HG03571 (cell line): ENCODE measurements around the gene EXOC2.

Source experiments
- ATAC-seq: cut with Tn5 transposase; IDR thresholded peaks from one replicate; pipeline ENCODE4 v1.9.1; 2021; ENCODE audit not compliant: unreplicated experiment

EXOC2 gene

DNA sequence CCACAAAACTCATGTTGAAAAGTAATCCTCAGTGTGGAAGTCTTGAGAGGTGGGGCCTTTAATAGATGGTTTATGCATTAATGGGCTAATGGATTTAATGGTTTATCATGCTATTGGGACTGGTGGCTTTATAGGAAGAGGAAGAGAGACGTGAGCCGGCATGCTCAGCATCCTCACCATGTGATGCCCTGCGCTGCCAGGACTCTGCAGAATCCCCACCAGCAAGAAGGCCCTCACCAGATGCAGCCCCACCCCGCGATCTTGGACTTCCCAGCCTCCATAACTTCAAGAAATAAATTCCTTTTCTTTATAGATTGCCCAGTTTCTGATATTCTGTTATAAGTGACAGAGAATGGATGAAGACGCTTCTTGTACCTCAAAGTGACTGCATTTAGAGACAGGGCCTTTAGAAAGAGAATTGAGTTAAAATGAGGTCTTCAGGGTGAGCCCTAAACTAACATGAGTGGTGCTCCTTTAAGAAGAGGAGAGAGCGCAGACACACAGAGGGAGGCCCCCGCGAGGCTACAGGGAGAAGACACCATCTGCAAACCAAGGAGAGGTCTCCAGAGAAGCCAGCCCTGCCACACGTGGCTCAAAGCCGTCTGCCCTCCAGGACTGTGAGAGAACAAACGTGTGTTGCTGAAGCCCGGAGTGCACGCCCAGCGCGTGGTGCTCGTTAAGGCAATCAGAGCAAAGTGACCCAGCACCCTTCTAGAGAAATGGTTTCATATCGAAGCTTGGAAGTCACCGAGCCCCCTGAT, 244.5 kb downstream of the EXOC2 start:
- ATAC-seq: no peak

DNA sequence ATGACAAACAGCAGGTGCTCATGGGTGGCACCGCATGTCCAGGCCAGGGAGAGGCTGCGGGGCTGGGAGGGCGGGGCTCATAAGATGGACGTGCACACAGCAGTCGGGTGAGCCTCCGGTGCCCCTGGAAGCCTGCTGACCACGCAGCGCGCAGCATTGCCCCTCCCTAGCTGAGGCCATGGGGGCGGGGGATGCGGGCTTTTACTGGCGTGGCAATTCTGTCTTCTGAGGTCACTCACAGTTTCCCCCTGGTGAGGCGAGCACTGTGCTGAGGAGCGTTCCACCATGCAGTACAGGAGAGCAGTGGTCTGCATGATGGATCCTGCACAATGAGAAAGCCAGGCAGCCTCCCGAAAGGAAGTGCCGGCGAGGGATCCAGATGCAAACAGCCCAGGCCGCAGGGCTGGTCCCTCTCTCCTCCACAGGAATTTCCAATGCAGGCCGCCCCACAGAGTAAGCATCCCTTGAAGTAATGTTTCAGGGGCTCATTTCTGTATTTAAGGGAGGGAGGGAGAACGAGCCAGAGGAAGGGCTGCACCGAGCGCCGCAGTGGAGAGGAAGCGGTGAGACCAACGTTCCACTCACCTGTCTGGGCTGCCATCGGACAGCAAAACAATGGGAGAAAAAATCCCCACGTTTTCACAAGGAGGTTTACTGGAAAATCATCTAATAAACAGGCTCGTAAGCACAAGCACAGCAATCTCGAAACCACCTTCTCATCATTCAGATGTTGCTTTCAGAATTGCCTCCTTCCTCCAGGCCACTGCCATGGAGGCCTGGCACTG, 245.4 kb downstream of the EXOC2 start:
- no peak for ATAC-seq

DNA sequence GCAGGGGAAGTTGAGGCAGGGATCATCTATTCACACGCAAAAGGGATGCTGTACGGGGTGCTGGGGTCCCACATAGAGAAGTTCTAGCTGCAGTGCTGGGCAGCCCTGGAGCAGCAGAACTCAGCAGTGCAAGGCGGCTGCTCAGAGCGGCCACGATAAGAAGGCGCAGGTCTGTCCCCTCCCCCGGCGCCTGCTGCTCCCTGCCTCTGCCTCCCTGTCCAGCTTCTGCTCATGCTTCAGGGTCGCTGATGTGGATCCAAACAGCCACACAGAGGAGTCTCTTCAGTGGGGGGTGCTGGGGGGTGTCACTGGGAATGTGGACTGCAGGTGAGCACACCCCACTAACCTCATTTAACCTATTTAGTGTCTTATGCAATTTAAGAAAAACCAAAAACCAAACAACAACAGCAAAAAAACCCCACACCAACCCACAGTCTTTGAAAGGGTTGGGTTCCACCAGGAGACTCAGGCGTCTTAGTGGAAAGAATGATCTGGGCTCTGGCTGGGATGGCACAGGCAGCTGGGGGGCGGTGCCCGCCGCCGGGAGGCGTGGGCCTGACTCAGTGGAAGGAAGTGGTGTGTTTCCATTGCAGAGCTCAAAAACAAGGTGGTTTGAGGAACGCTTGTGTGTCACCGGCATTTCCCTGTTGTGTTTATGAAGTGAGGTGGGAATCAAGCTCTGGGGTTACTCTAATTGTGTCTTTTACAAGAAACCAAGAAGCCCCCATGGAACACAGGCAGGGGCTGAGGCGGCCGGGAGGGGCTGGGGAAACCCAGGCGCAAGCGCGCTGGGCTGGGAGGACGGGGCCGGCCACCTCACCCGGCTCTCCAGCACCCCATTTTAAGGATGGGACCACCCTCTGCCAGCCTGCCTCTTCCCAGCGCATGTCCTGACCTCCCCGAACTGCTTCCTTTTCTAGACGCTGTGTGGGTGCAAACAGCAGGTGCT, 246.2 kb downstream of the EXOC2 start:
- no peak for ATAC-seq

DNA sequence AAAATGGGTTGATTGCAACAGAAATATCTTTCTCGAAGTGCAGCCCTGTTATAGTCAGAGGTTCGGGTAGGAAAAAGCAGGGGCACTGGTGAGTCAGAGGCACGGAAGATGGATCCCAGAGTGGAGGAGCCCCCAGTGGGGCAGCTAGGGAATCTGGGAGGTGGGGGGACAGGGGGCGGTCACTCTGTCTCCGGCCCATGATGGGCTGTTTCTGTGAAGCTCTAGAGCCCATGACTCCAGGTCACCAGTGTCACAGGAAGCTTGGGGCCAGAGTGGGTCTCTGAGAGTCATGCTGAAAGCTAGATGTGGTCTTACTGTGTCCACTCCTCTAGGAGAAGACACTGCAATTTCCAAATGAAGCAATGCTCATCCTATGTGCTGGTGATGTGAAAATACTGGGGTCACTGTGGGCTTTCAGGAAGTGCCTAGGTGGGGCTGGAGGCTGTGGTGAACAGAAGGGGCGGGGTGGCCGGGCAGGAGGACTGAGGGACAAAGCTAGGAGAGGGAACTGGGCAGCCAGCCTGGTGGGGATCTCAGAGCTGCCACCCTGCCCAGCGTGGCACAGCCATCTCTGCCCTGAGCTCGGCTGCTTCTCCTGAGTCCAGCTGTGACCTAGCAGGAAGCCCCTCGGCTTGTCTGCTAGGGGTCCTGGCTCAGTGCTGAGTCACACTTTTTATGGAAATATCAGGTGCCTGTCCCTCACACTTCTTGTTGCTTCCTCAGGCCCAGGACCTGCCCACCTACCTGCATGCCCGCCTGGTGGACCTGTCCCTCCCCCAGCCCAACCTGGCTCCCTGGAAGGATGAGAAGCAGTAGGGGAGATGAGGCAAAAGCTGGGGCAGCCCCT, 247.1 kb downstream of the EXOC2 start:
- ATAC-seq: no peak

DNA sequence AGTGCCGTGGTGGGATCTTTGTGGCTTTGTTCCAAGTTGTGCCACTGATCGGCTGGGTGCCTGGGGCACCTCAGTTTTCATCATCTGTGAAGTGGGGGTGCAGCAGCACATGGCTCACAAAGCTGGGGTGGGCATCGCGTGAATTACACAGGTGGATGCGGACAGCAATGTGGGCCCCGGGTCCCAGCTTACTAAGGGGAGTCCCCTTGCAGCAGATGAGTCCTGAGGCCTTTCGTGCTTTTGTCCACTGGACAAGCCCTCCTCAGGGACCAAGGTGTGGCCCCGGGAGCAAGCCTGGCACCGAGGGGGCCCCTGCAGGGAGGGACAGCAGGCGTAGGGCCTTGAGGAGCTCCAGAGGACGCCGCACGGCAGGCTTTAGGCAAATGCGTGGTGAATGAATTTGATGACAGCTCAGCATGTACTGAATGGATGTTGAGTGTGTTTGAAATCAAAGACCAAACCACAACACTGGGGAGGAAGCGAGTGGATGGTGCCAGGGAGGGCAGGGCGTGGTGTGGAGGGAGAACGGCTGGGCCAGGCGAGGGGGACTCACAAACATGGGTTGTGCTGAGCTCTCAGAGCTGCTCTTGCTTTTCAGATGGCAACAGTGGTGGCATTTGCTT, 248.2 kb downstream of the EXOC2 start:
- ATAC-seq: no peak

DNA sequence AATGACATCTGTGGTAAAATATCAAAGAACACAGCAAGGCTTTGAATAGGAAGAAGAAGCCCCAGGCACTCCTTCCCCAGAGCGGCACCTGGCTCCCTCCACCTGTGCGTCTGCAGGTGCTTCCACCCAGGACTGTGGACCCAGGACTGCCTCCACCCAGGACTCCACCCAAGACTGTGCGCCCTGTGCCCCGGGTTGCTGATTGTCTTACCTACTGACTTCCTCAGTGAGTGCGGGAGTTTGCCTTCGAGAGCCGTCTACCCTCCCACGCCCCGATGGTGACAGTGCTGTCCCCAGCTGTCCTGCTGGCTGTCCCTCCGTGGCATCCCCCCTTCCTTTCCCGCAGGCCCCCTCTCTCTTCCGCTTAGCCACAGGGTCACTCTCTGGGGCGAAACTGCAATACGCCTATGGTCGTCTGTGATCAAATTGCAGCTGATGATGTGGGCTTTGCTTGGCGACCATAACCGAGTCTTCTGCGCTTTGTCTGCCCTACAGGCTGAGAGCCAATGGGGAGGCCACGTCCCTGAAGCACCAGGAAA, 249.2 kb downstream of the EXOC2 start:
- ATAC-seq: no peak

DNA sequence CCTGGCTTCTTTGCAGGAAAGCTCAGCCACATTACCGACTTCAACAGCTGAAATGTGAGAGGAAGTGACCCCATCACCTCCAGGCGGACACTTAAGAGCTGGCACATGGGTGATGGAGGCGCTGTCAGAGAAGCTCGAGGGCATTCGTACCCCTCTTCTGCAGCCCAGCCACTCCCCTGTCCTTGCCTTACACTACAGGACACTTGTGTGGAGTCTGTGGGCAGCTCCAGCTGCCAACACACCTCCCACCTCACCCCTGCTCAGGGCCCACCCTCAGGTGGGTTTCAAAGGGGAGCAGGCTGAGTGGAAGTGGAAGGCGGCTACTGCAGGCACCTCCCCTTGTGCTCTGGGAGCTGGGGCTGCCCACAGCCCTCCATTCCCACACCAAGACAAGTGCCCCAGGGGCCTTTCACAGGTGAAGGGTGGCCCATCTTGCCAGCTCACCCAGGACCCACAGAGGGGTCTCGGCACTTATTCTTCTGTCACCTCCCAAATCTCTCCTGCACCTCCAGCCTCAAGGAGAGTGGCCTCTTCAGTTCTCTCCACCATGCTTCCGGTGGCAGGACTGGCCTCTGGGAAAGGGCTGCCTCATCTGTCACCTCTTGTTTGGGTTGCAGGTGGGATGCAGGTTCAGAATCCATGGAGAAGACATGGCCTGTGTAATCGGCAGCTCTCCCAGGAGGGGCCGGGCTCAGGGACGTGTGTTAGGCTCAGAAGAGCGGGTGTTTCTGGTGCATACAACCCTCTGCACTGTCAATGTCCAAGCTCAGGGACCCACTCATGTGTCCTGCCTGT, 251.6 kb downstream of the EXOC2 start:
- no peak for ATAC-seq

DNA sequence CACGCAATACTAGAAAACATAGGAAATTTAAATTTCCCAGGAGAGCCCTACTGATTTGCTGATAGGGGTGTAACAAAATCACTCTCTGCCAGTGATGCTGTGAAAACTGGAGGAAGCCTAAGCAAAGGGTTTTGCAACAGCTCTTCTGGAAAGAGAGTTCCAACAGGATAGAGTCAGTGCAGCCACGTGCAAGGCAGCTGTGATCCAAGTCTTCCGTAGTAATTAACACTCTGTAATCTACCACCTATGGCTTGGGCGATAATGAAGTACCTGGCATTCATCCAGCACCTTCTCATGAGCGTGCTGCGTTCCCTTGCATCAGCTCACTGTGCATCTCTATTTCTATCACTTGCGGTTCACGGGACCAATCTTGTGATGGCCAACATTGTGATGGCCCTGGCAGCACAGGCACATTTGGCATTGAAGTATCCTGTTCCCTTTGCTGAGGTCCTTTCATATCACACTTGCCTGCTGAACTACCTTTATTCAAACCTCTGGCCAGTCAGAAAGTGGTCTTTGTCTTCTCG, 253.2 kb downstream of the EXOC2 start:
- ATAC-seq: no peak

DNA sequence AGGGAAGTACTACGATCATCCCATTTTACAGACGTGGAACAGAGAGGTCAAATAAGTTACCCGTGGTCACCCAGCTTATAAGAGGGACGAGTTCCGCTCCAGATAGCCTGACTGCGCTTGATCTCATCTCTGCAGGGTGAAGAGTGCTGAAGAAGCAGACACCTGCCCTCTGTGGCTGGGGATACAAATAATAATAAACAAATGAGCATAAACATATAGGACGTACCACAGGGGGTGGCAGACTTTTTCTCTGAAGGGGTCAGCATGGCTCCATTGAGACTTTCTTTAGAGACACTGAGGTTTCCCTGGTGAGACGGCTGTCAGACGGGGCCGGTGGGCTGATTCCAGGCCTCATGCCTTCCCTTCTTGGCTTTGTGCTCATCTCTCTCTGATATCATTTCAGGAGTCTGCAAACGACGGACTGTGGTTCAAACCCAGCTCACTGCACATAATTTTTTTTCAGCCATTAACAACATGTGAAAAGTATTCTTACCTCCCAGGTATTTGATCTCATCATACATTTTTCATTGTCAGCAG, 254.2 kb downstream of the EXOC2 start:
- no peak for ATAC-seq

DNA sequence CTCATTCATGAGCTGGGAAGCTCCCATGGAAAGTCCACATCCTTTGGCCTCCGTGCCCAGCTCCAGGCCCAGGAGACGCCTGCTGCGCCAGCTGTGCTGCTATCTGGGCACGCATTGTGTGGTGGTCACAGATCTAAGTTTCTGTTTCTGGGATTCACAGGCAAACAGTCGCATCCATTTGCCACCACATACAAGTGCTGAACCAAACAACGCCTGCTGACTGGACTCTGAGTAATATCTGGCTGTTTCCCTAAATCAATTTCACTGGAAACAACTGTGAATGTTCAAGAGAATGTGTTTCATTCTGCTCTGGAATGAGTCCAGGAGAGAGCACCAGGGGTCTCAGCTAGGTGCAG, 255.9 kb downstream of the EXOC2 start:
- ATAC-seq: no peak

DNA sequence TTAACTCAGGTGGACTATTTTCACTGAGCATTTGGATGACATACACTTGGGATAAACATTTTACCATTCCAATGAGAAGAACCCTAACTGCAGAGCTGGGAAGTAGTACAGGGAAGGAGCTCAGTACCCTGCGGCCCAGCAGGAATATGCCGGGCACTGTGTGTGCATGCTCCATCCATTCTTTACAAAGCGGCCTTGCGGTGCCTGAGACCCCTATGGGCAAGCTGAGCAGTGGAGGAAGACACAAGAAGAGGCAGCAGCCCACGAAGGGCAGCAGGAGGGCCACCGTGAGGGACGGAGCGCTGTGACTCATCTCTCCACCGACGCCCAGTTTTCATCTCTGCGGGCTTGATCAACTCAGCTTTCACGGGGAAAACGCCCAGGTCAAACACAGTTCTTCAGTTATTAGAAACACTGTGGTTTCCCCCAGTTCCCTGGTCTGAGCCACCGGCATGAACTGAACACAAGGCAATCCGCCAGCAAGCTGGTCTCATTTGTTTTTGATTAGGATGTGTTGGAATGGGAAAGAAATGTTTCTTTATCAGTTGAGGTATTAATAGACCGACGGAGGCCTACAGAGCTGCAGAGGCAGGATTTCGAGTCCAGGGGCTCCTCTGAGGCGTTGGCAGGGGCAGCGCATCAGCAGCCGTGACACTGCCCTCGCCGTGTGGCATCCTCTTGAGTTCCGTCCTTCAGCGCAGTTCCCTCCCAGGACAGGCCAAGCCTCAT, 256.5 kb downstream of the EXOC2 start:
- no peak for ATAC-seq

DNA sequence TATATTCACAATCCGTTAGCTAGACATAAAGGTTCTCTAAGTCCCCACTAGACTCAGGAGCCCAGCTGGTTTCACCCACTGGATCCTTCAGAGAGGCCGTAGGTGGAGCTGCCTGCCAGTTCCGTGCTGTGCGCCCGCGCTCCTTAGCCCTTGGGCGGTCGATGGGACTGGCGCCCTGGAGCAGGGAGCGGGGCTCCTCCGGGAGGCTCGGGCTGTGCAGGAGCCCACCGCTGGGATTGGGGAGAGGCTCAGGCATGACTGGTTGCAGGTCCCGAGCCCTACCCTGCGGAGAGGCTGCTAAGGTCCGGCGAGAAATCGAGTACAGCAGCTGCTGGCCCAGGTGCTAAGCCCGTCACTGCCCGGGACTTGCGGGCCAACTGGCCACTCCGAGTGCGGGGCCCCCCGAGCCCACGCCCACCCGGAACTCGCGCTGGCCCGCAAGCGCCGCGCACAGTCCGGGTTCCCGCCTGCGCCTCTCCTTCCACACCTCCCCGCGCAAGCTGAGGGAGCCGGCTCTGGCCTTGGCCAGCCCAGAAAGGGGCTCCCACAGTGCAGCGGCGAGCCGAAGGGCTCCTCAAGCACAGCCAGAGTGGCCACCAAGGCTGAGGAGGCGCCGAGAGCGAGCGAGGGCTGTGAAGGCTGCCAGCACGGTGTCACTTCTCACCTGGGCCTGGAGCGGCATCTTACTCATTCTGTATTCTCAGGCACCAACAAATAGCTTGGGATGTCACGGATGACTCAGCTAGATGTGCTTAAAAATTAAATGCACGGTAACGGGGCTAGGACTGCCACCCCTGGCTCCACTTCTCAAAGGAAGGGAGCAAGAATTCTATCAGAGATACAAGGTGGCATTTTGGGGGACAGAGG, 257.3 kb downstream of the EXOC2 start:
- ATAC-seq: no peak
